Heart left ventricle (tissue), 16 donors: Measurements from ENCODE around the gene FGB. TPM values are rescaled to one million over a fixed set of nuclear protein-coding genes. Genes with fewer than 3 reads are reported as not detected.
A peak's percentile ranks its signal among the peaks of the same experiment; 100 is the strongest.

Experiments used
- ATAC-seq, 4 donors: fragments of 200-7000 bp; cut with Tn5 transposase; one replicate each; pipeline ENCODE4 v1.9.1; 2020 to 2022; ENCODE audit warnings: moderate library complexity in 4 of 4, mild to moderate bottlenecking in 3 of 4, moderate number of reproducible peaks in 1 of 4
- DNase-seq, 5 donors: peaks; one replicate each; pipeline ENCODE4 v3.0.0-alpha.2; 2020
- H3K27ac ChIP-seq, 12 donors: fragments of 200-600 bp; sonication (generic) in 4 of 12; one replicate each; pipeline versions ENCODE4 v1.5.0 to v1.8.0; 2016 to 2022; ENCODE audit warnings: mild to moderate bottlenecking in 2 of 12
- H3K27me3 ChIP-seq, 9 donors: fragments of 200-600 bp; sonication (generic) in 2 of 9; one replicate each; pipeline versions ENCODE4 v1.5.1 to v1.8.0; 2016 to 2022; ENCODE audit warnings: mild to moderate bottlenecking in 3 of 9
- H3K36me3 ChIP-seq, 9 donors: fragments of 200-600 bp; sonication (generic) in 2 of 9; one replicate each; pipeline versions ENCODE4 v1.5.0 to v1.8.0; 2018 to 2022; ENCODE audit warnings: mild to moderate bottlenecking in 2 of 9
- H3K4me1 ChIP-seq, 12 donors: fragments of 200-600 bp; sonication (generic) in 4 of 12; one replicate each; pipeline versions ENCODE4 v1.5.0 to v1.8.0; 2016 to 2022; ENCODE audit warnings: mild to moderate bottlenecking in 3 of 12
- H3K4me3 ChIP-seq, 12 donors: fragments of 200-600 bp; sonication (generic) in 4 of 12; one replicate each; pipeline versions ENCODE4 v1.5.0 to v1.8.0; 2017 to 2022; ENCODE audit warnings: mild to moderate bottlenecking in 9 of 12, moderate library complexity in 4 of 12
- H3K9me3 ChIP-seq, 12 donors: fragments of 200-600 bp; sonication (generic) in 4 of 12; one replicate each; pipeline versions ENCODE4 v1.5.0 to v1.8.0; 2016 to 2022; ENCODE audit warnings: mild to moderate bottlenecking in 1 of 12
- CTCF ChIP-seq, 12 donors: fragments of 200-600 bp; sonication (generic) in 4 of 12; IDR thresholded peaks; one replicate each; pipeline versions ENCODE4 v1.5.0 to v1.8.0; 2018 to 2022; ENCODE audit warnings: antibody characterized with exemption in 12 of 12, mild to moderate bottlenecking in 5 of 12
- POLR2A ChIP-seq, 2 donors: fragments of 450-650 bp; IDR thresholded peaks; one replicate each; pipeline ENCODE4 v1.6.1; 2017; ENCODE audit warnings: antibody characterized with exemption in 2 of 2, mild to moderate bottlenecking in 2 of 2, moderate library complexity in 2 of 2
- WGBS, 4 donors: extraction: QIAGEN DNeasy Blood & Tissue Kit in 2 of 4; methylation state at CpG; one replicate each; pipeline versions ENCODE4 v1.1.5 to v1.1.7; 2013 to 2018; 5-methylcytosine and 5-hydroxymethylcytosine counted together
- intact Hi-C, 10 donors: fragments of 100-400 bp; cut with DNase I; formaldehyde crosslinking; loops; one replicate each; pipeline versions ENCODE4 v1.11.1 to v1.14.2; 2022
- polyA plus RNA-seq, 2 donors: library from polyadenylated mRNA; stranded (reverse); fragments of 200-250 nt; gene quantifications; one replicate each; pipeline ENCODE4 v1.2.3, GENCODE V29; 2013
- total RNA-seq, 9 donors: library from RNA; depleted of rRNA in 2 of 9; stranded (reverse); fragments of >200 nt in 2 of 9; fragmentation: NEBNext Ultra II Directional in 3 of 9; extraction: Animal tissue kit (Norgen Biotek cat#: 25700) in 3 of 9; gene quantifications; one replicate each; pipeline versions ENCODE4 v1.1.0 to v1.2.4, GENCODE V29; 2016 to 2023
- donor health status: ischemic (EF 13 %, LVEDD 7.1; RV severe dilation, severe dysfunction).
- donor health status: healthy with polysubstance abuse.
- donor health status: DM: no; HTN: yes; CAD: no.
- donor health status: DM: no; HTN: no; CAD: no.
- donor health status: ischemic (EF 25% LVEDD 6.9; RV normal size, moderate dysfunction).
- donor health status: ischemic (EF 25% LVEDD 5.7; RV mildly dilated, moderate dysfunction).
- donor health status: healthy.
- donor health status: DM: yes; HTN: yes; CAD: no.
- donor health status: ischemic (EF 35%, LVEDD 5.7; RV mildly dilated, moderate dysfunction).
- donor health status: nonischemic (EF 11% LVEDD 7.7; RV severe dilation, severe dysfunction).
- donor health status: DM: yes; HTN: yes; CAD: no.
- donor health status: PGD.
- donor health status: ischemic (EF 29% LVEDD 5.4; RV normal size, mild dysfunction).
- donor health status: nonischemic (EF 23%, LVEDD 6.1; RV moderate dilation, normal function).

The FGB gene
- total and polyA plus RNA-seq, 11 donors = 0.25 to 1.6 (median 0.46) TPM; not detected in 8

- DNase-seq (no peak), ATAC-seq (no peak)
- intact Hi-C loops = loop anchor here in 5 of 10 donors (1.0 to 5.0 kb wide), 4 partner anchors 61 to 66 kb away; partner anchors contain the start of gene PLRG1 (in 1 of the 5)
- no peak for TF ChIP-seq POLR2A (IDR thresholded peaks at IDR 0.05)
- no peak for TF ChIP-seq CTCF (IDR thresholded peaks at IDR 0.05)
- H3K27me3 ChIP-seq = no peaks in the 10 kb centered on the region
- no peak overlapping the region for H3K27ac ChIP-seq
- 63 to 77% (median 71%) methylated on average over 5 of the region's 5 CpGs for whole genome bisulfite sequencing, 4 donors
- no peak overlapping the region for H3K4me3 ChIP-seq
- H3K9me3 ChIP-seq = no peaks in the 10 kb centered on the region
- peaks cover 0 to 9% (median 0%) of the 10 kb centered on the region in 12 donors for H3K4me1 ChIP-seq
- H3K36me3 ChIP-seq = no peaks in the 10 kb centered on the region
These were observed 55.1 kb downstream of the FGB start for GRCh38 chr4:154617820-154618317.

GRCh38 chr4:154618708-154619315 lies 56.0 kb downstream of the FGB start:
- TF ChIP-seq CTCF (IDR thresholded peaks at IDR 0.05) (peak; percentile 20 to 61 (median 45)), POLR2A (IDR thresholded peaks at IDR 0.05) (no peak)
- Histone ChIP-seq H3K27ac (no peak overlapping the region), H3K4me3 (no peak overlapping the region), H3K9me3 (no peaks in the 10 kb centered on the region), H3K27me3 (no peaks in the 10 kb centered on the region), H3K4me1 (peaks cover 0 to 9% (median 0%) of the 10 kb centered on the region in 12 donors), H3K36me3 (no peaks in the 10 kb centered on the region)
- no peak for ATAC-seq
- intact Hi-C loops = loop anchor here in 5 of 10 donors (1.0 to 5.0 kb wide), 4 partner anchors 62 to 67 kb away; partner anchors contain the start of gene PLRG1 (in 1 of the 5)
- peak in 1 of 5 donors; percentile 29 for DNase-seq
- 32 to 40% (median 34%) methylated on average over 4 of the region's 4 CpGs for WGBS, 4 donors

- TF ChIP-seq POLR2A (IDR thresholded peaks at IDR 0.05) (no peak), CTCF (IDR thresholded peaks at IDR 0.05) (no peak)
- intact Hi-C loops = loop anchor here in 4 of 10 donors (2.0 to 5.0 kb wide), 3 partner anchors 63 to 118 kb away; no protein-coding TSS in a partner anchor
- Histone ChIP-seq H3K36me3 (no peaks in the 10 kb centered on the region), H3K4me3 (no peak overlapping the region), H3K4me1 (peaks cover 0 to 9% (median 0%) of the 10 kb centered on the region in 12 donors), H3K27me3 (no peaks in the 10 kb centered on the region), H3K27ac (no peak overlapping the region), H3K9me3 (no peaks in the 10 kb centered on the region)
- ATAC-seq (no peak), DNase-seq (no peak)
- 0 to 44% (median 17%) methylated on average over 1 of the region's 1 CpG for WGBS, 4 donors
These were observed 57.3 kb downstream of the FGB start for GRCh38 chr4:154620111-154620510.

Other genes with a start within 250 kb of the FGB start
- gene DCHS2, start 71.2 kb upstream of the FGB start, total RNA-seq = under 1 TPM in 5 of 9 donors, not detected in 4; 0.10 to 0.49 (median 0.16) TPM
- gene DCHS2, start 71.2 kb upstream of the FGB start, polyA plus RNA-seq = under 1 TPM in 1 of 2 donors, not detected in 1; under 0.01 TPM
- gene PLRG1, start 12.6 kb upstream of the FGB start, total RNA-seq = 10 to 100 TPM; 26.2 to 52.3 (median 40.5) TPM
- gene PLRG1, start 12.6 kb upstream of the FGB start, polyA plus RNA-seq = 10 to 100 TPM; 25.4 to 40.9 TPM
- gene FGA, start 27.7 kb downstream of the FGB start, total RNA-seq = under 1 TPM in 2 of 9 donors, not detected in 7; 0.25 to 0.77 TPM
- gene FGA, start 27.7 kb downstream of the FGB start, polyA plus RNA-seq = under 1 TPM in 1 of 2 donors, not detected in 1; 0.32 TPM
- gene FGG, start 49.6 kb downstream of the FGB start, total RNA-seq = 1 to 10 TPM in 1 of 9 donors, under 1 TPM in 1, not detected in 7; 0.35 to 1.0 TPM
- under 1 TPM in 1 of 2 donors, not detected in 1; 0.50 TPM for gene FGG, start 49.6 kb downstream of the FGB start, polyA plus RNA-seq
- under 1 TPM in 2 of 9 donors, not detected in 7; 0.33 to 0.86 TPM for gene LRAT, start 181.0 kb downstream of the FGB start, total RNA-seq
- not detected for gene LRAT, start 181.0 kb downstream of the FGB start, polyA plus RNA-seq
- gene RBM46, start 218.3 kb downstream of the FGB start, total RNA-seq = under 1 TPM in 2 of 9 donors, not detected in 7; 0.23 to 0.36 TPM
- not detected for gene RBM46, start 218.3 kb downstream of the FGB start, polyA plus RNA-seq